ENCODE measurements around the gene ZNF549. TPM values are rescaled to one million over a fixed set of nuclear protein-coding genes. Genes with fewer than 3 reads are reported as not detected.

Gene ZNF549
- total and polyA plus RNA-seq, 10 donors, result 2.6 to 13.0 (median 9.1) TPM

Other genes starting within 250 kb of the ZNF549 start
- 10 to 100 TPM; 60.8 to 84.7 (median 68.1) TPM for gene ZNF460, start 246.9 kb upstream of the ZNF549 start, total RNA-seq
- gene ZNF460, start 246.9 kb upstream of the ZNF549 start, polyA plus RNA-seq, result 1 to 10 TPM in 1 of 3 donors, under 1 TPM in 2; 0.24 to 2.1 (median 0.33) TPM
- gene ZNF543, start 206.9 kb upstream of the ZNF549 start, total RNA-seq, result 10 to 100 TPM in 6 of 7 donors, 1 to 10 TPM in 1; 9.7 to 16.9 (median 13.0) TPM
- 1 to 10 TPM; 1.6 to 2.4 (median 1.7) TPM for gene ZNF543, start 206.9 kb upstream of the ZNF549 start, polyA plus RNA-seq
- 10 to 100 TPM in 6 of 7 donors, 1 to 10 TPM in 1; 9.8 to 16.7 (median 13.3) TPM for gene ZNF304, start 176.1 kb upstream of the ZNF549 start, total RNA-seq
- gene ZNF304, start 176.1 kb upstream of the ZNF549 start, polyA plus RNA-seq, result 1 to 10 TPM; 2.9 to 3.9 (median 3.6) TPM
- gene TRAPPC2B, start 163.8 kb upstream of the ZNF549 start, total RNA-seq, result 10 to 100 TPM in 4 of 7 donors, 1 to 10 TPM in 3; 7.7 to 36.6 (median 18.0) TPM
- 10 to 100 TPM; 20.2 to 24.0 (median 23.6) TPM for gene TRAPPC2B, start 163.8 kb upstream of the ZNF549 start, polyA plus RNA-seq
- 1 to 10 TPM; 3.3 to 8.8 (median 5.4) TPM for gene ZNF547, start 163.8 kb upstream of the ZNF549 start, total RNA-seq
- 1 to 10 TPM; 2.3 to 3.5 (median 3.5) TPM for gene ZNF547, start 163.8 kb upstream of the ZNF549 start, polyA plus RNA-seq
- gene ZNF548, start 137.5 kb upstream of the ZNF549 start, total RNA-seq, result 10 to 100 TPM; 21.2 to 48.2 (median 34.6) TPM
- 10 to 100 TPM; 12.4 to 14.2 (median 12.5) TPM for gene ZNF548, start 137.5 kb upstream of the ZNF549 start, polyA plus RNA-seq
- 10 to 100 TPM; 13.4 to 23.0 (median 18.8) TPM for gene ZNF17, start 116.2 kb upstream of the ZNF549 start, total RNA-seq
- 1 to 10 TPM; 1.8 to 3.5 (median 2.6) TPM for gene ZNF17, start 116.2 kb upstream of the ZNF549 start, polyA plus RNA-seq
- 10 to 100 TPM in 4 of 7 donors, 1 to 10 TPM in 3; 7.3 to 15.4 (median 10.8) TPM for gene ZNF749, start 92.0 kb upstream of the ZNF549 start, total RNA-seq
- gene ZNF749, start 92.0 kb upstream of the ZNF549 start, polyA plus RNA-seq, result 1 to 10 TPM; 2.7 to 9.4 (median 5.4) TPM
- gene VN1R1, start 70.2 kb upstream of the ZNF549 start, total RNA-seq, result 1 to 10 TPM in 5 of 7 donors, under 1 TPM in 2; 0.82 to 2.0 (median 1.4) TPM
- gene VN1R1, start 70.2 kb upstream of the ZNF549 start, polyA plus RNA-seq, result under 1 TPM; 0.26 to 0.30 (median 0.30) TPM
- gene ZNF772, start 49.8 kb upstream of the ZNF549 start, total RNA-seq, result 10 to 100 TPM; 10.9 to 33.7 (median 19.9) TPM
- 1 to 10 TPM; 1.4 to 3.3 (median 2.7) TPM for gene ZNF772, start 49.8 kb upstream of the ZNF549 start, polyA plus RNA-seq
- gene ZNF419, start 39.6 kb upstream of the ZNF549 start, total RNA-seq, result 10 to 100 TPM in 6 of 7 donors, 1 to 10 TPM in 1; 8.8 to 20.4 (median 15.6) TPM
- 1 to 10 TPM; 5.9 to 8.7 (median 8.3) TPM for gene ZNF419, start 39.6 kb upstream of the ZNF549 start, polyA plus RNA-seq
- gene ZNF773, start 27.4 kb upstream of the ZNF549 start, total RNA-seq, result 10 to 100 TPM; 10.5 to 25.2 (median 17.5) TPM
- 1 to 10 TPM; 3.0 to 5.7 (median 3.9) TPM for gene ZNF773, start 27.4 kb upstream of the ZNF549 start, polyA plus RNA-seq
- 10 to 100 TPM; 10.5 to 39.5 (median 13.3) TPM for gene ZNF550, start 32.5 kb downstream of the ZNF549 start, total RNA-seq
- gene ZNF550, start 32.5 kb downstream of the ZNF549 start, polyA plus RNA-seq, result 1 to 10 TPM; 5.4 to 6.4 (median 5.4) TPM
- 1 to 10 TPM; 4.3 to 9.3 (median 6.1) TPM for gene ZNF416, start 51.6 kb downstream of the ZNF549 start, total RNA-seq
- gene ZNF416, start 51.6 kb downstream of the ZNF549 start, polyA plus RNA-seq, result 1 to 10 TPM; 2.1 to 3.8 (median 3.4) TPM
- 10 to 100 TPM in 3 of 7 donors, 1 to 10 TPM in 4; 5.1 to 12.0 (median 8.6) TPM for gene ZIK1, start 56.8 kb downstream of the ZNF549 start, total RNA-seq
- gene ZIK1, start 56.8 kb downstream of the ZNF549 start, polyA plus RNA-seq, result 1 to 10 TPM; 3.4 to 4.5 (median 3.7) TPM
- gene ZNF530, start 72.5 kb downstream of the ZNF549 start, total RNA-seq, result 1 to 10 TPM; 3.5 to 7.4 (median 4.1) TPM
- gene ZNF530, start 72.5 kb downstream of the ZNF549 start, polyA plus RNA-seq, result 1 to 10 TPM; 2.4 to 3.2 (median 2.9) TPM
- gene ZNF134, start 86.9 kb downstream of the ZNF549 start, total RNA-seq, result 10 to 100 TPM; 18.3 to 30.7 (median 23.1) TPM
- gene ZNF134, start 86.9 kb downstream of the ZNF549 start, polyA plus RNA-seq, result 1 to 10 TPM; 3.7 to 7.6 (median 5.7) TPM
- 10 to 100 TPM; 18.9 to 28.4 (median 20.8) TPM for gene ZNF211, start 105.8 kb downstream of the ZNF549 start, total RNA-seq
- gene ZNF211, start 105.8 kb downstream of the ZNF549 start, polyA plus RNA-seq, result 10 to 100 TPM in 2 of 3 donors, 1 to 10 TPM in 1; 9.5 to 14.2 (median 12.3) TPM
- gene ZSCAN4, start 141.6 kb downstream of the ZNF549 start, total RNA-seq, result under 1 TPM in 3 of 7 donors, not detected in 4; 0.29 to 0.58 (median 0.47) TPM
- gene ZSCAN4, start 141.6 kb downstream of the ZNF549 start, polyA plus RNA-seq, result not detected
- 10 to 100 TPM; 10.0 to 14.3 (median 13.4) TPM for gene ZNF551, start 154.6 kb downstream of the ZNF549 start, total RNA-seq
- 1 to 10 TPM; 2.0 to 3.8 (median 2.5) TPM for gene ZNF551, start 154.6 kb downstream of the ZNF549 start, polyA plus RNA-seq
- gene ZNF154, start 181.8 kb downstream of the ZNF549 start, total RNA-seq, result 10 to 100 TPM in 6 of 7 donors, 1 to 10 TPM in 1; 9.3 to 21.2 (median 15.3) TPM
- 1 to 10 TPM; 3.6 to 5.8 (median 4.3) TPM for gene ZNF154, start 181.8 kb downstream of the ZNF549 start, polyA plus RNA-seq
- 10 to 100 TPM; 16.1 to 23.3 (median 17.1) TPM for gene ZNF671, start 200.3 kb downstream of the ZNF549 start, total RNA-seq
- gene ZNF671, start 200.3 kb downstream of the ZNF549 start, polyA plus RNA-seq, result 10 to 100 TPM; 10.4 to 11.7 (median 10.9) TPM
- 10 to 100 TPM; 16.2 to 25.3 (median 20.9) TPM for gene ZNF776, start 219.5 kb downstream of the ZNF549 start, total RNA-seq
- gene ZNF776, start 219.5 kb downstream of the ZNF549 start, polyA plus RNA-seq, result 1 to 10 TPM; 3.5 to 9.5 (median 4.3) TPM
- gene ZNF586, start 242.3 kb downstream of the ZNF549 start, total RNA-seq, result 10 to 100 TPM; 29.6 to 45.6 (median 35.2) TPM
- 1 to 10 TPM; 7.3 to 9.8 (median 9.0) TPM for gene ZNF586, start 242.3 kb downstream of the ZNF549 start, polyA plus RNA-seq

All from spleen (tissue), 10 donors.